HG03460 (cell line): ENCODE data around the gene SHCBP1.
"Not testable (repeated sequence)": the region's sequence is repeated elsewhere in the genome, so short reads cannot be mapped to it uniquely, and the experiment has no call there.

Source experiments
- ATAC-seq: cut with Tn5 transposase; IDR thresholded peaks from one replicate; pipeline ENCODE4 v1.9.1; 2021; ENCODE audit not compliant: unreplicated experiment

The SHCBP1 gene

GRCh38 chr16:46621006-46621933 lies at the start of gene SHCBP1:
Gene SHCBP1, minus strand, starts transcription at chr16:46621379. Its CDS starts 20 bp downstream, at chr16:46621359.
- peak; percentile 96 for ATAC-seq

GRCh38 chr16:46662123-46662522 lies 40.9 kb upstream of the SHCBP1 start:
- ATAC-seq, result no peak

- ATAC-seq, result peak; percentile 96
These were observed 37.7 kb upstream of the SHCBP1 start for GRCh38 chr16:46658925-46659324.

- ATAC-seq, result no peak
These were observed 30.1 kb upstream of the SHCBP1 start for GRCh38 chr16:46651305-46651704.

- no peak for ATAC-seq
These were observed 29.1 kb upstream of the SHCBP1 start for GRCh38 chr16:46650254-46650623.

GRCh38 chr16:46649588-46650253 lies 28.5 kb upstream of the SHCBP1 start:
- no peak for ATAC-seq

- ATAC-seq, result no peak
These were observed 27.5 kb upstream of the SHCBP1 start for GRCh38 chr16:46648656-46649055.

GRCh38 chr16:46638947-46639925 lies 18.1 kb upstream of the SHCBP1 start:
- ATAC-seq, result no peak

- ATAC-seq, result no peak
These were observed 11.9 kb upstream of the SHCBP1 start for GRCh38 chr16:46632778-46633733.

- ATAC-seq, result no peak
These were observed 8.4 kb upstream of the SHCBP1 start for GRCh38 chr16:46629331-46630219.

GRCh38 chr16:46627746-46628145 lies 6.6 kb upstream of the SHCBP1 start:
- ATAC-seq, result no peak

GRCh38 chr16:46626681-46627080 lies 5.5 kb upstream of the SHCBP1 start:
- not testable (repeated sequence) for ATAC-seq

GRCh38 chr16:46624862-46625261 lies 3.7 kb upstream of the SHCBP1 start:
- ATAC-seq, result not testable (repeated sequence)

- not testable (repeated sequence) for ATAC-seq
These were observed 2.5 kb upstream of the SHCBP1 start for GRCh38 chr16:46623707-46624106.

- ATAC-seq, result not testable (repeated sequence)
These were observed 2.1 kb upstream of the SHCBP1 start for GRCh38 chr16:46623246-46623645.

- no peak for ATAC-seq
These were observed 926 bp upstream of the SHCBP1 start for GRCh38 chr16:46621934-46622676.

- ATAC-seq, result no peak
These were observed 743 bp downstream of the SHCBP1 start for GRCh38 chr16:46620266-46621005.
